GM12878 (cell line): ENCODE data around the gene ZNF496. TPM values are rescaled to one million over a fixed set of nuclear protein-coding genes. Genes with fewer than 3 reads are reported as not detected.

ENCODE experiments used
- ATAC-seq: fragments of 200-7000 bp; cut with Tn5 transposase; 3 replicates; pipeline ENCODE4 v1.9.1; 2020; ENCODE audit warnings: mild to moderate bottlenecking, moderate library complexity
- BruUV-seq: library from RNA; stranded (reverse); fragments of 400-500 nt; replicated peaks from 2 replicates; lab custom pipeline; 2021; lab: Mats Ljungman, UMichigan
- CTCF ChIA-PET: fragments of 300-600 bp; sonication (Branson Sonifier 250); formaldehyde crosslinking; extraction: SDS; loops from one replicate; lab custom pipeline; 2021; ENCODE audit warnings: inconsistent platforms; lab: Yijun Ruan, JAX
- POLR2A ChIA-PET: fragments of 350-600 bp; formaldehyde crosslinking; extraction: SDS; loops from one replicate; lab custom pipeline; 2021; ENCODE audit warnings: inconsistent platforms; lab: Charles Lee
- RAD21 ChIA-PET: fragments of 300-600 bp; sonication (Branson Sonifier 250); formaldehyde crosslinking; loops from one replicate; lab custom pipeline; 2023; ENCODE audit warnings: antibody characterized with exemption; ENCODE audit not compliant: unreplicated experiment; lab: Charles Lee
- SMC1A ChIA-PET: fragments of 300-600 bp; sonication (Branson Sonifier 250); formaldehyde crosslinking; loops from one replicate; lab custom pipeline; 2023; ENCODE audit not compliant: unreplicated experiment, uncharacterized antibody; lab: Charles Lee
- DNase-seq: peaks from one replicate; pipeline ENCODE4 v3.0.0-alpha.2; 2011; ENCODE audit warnings: low read depth, low spot score
- FAIRE-seq: peaks from 3 replicates; lab custom pipeline; 2011; peaks lifted over from hg19 to GRCh38; lab: Jason Lieb, UNC
- H2AFZ ChIP-seq: 2 replicates; pipeline ENCODE4 v1.6.0; 2011; ENCODE audit warnings: low read depth, low read length, control low read depth; ENCODE audit not compliant: control insufficient read depth
- H3K27ac ChIP-seq: 2 replicates; pipeline ENCODE4 v1.5.1; 2011; ENCODE audit warnings: control low read depth; ENCODE audit not compliant: control insufficient read depth, insufficient read depth
- H3K27me3 ChIP-seq, 2 experiments: replicated peaks in 1 of 2; 2 replicates each; pipeline versions ENCODE4 v1.6.0 to v1.6.1; 2011; ENCODE audit warnings: low read length in 1 of 2; ENCODE audit not compliant: control insufficient read depth in 2 of 2, insufficient read depth in 2 of 2
- H3K36me3 ChIP-seq, 2 experiments: 2 replicates each; pipeline ENCODE4 v1.5.1; 2011; ENCODE audit warnings: low read length in 1 of 2; ENCODE audit not compliant: control insufficient read depth in 2 of 2, insufficient read depth in 2 of 2
- H3K4me1 ChIP-seq: 2 replicates; pipeline ENCODE4 v1.6.1; 2011; ENCODE audit warnings: mild to moderate bottlenecking, low read length, moderate library complexity, mixed read lengths; ENCODE audit not compliant: control insufficient read depth, insufficient read depth
- H3K4me2 ChIP-seq: 2 replicates; pipeline ENCODE4 v1.6.0; 2011; ENCODE audit warnings: control low read depth; ENCODE audit not compliant: control insufficient read depth, insufficient read depth
- H3K4me3 ChIP-seq: fragments of 200-600 bp; sonication (generic); 2 replicates; pipeline ENCODE4 v1.5.1; 2016
- H3K79me2 ChIP-seq: 2 replicates; pipeline ENCODE4 v1.6.0; 2011; ENCODE audit warnings: low read length; ENCODE audit not compliant: control insufficient read depth, insufficient read depth
- H3K9ac ChIP-seq: 2 replicates; pipeline ENCODE4 v1.8.0; 2011; ENCODE audit warnings: low read length, control low read depth, mixed read lengths; ENCODE audit not compliant: control insufficient read depth, insufficient read depth
- H3K9me3 ChIP-seq: replicated peaks from 3 replicates; pipeline ENCODE4 v1.5.1; 2011; ENCODE audit warnings: mild to moderate bottlenecking, low read length; ENCODE audit not compliant: control insufficient read depth, insufficient read depth
- H4K20me1 ChIP-seq: 2 replicates; pipeline ENCODE4 v1.6.0; 2011; ENCODE audit not compliant: control insufficient read depth, insufficient read depth
- ATF3 ChIP-seq: IDR thresholded peaks from 2 replicates; pipeline ENCODE4 v1.6.1; 2011; ENCODE audit warnings: low read depth, mild to moderate bottlenecking, low read length, moderate library complexity, borderline replicate concordance; ENCODE audit errors: extremely low read depth
- BCL11A ChIP-seq: IDR thresholded peaks from 2 replicates; pipeline ENCODE4 v1.6.1; 2011; ENCODE audit warnings: low read depth, low read length
- MAX ChIP-seq: IDR thresholded peaks from 2 replicates; pipeline ENCODE4 v1.6.1; 2012; ENCODE audit warnings: low read depth, low read length, improper control_type of control experiment
- PRDM15 ChIP-seq: fragments of 450-650 bp; formaldehyde crosslinking; IDR thresholded peaks from 2 replicates; pipeline ENCODE4 v1.4.0; 2020; ENCODE audit warnings: mild to moderate bottlenecking, moderate library complexity
- ZBED1 ChIP-seq: IDR thresholded peaks from 2 replicates; pipeline ENCODE4 v1.6.1; 2016; ENCODE audit warnings: borderline replicate concordance
- ZBTB4 ChIP-seq: fragments of 450-650 bp; formaldehyde crosslinking; IDR thresholded peaks from 2 replicates; pipeline ENCODE4 v1.4.0; 2022; ENCODE audit warnings: mild to moderate bottlenecking, moderate library complexity
- WGBS: methylation state at CpG from one replicate; pipeline ENCODE4 v1.1.6; 2016; ENCODE audit warnings: low lambda C conversion rate; ENCODE audit not compliant: insufficient replicate concordance, insufficient coverage; ENCODE audit errors: missing lambda C conversion rate; 5-methylcytosine and 5-hydroxymethylcytosine counted together
- in situ Hi-C: fragments of 300-500 bp; cut with MboI; formaldehyde crosslinking; loops from 9 replicates; pipeline ENCODE4 v1.14.3; 2018; ENCODE audit warnings: mixed read lengths
- intact Hi-C: fragments of 100-400 bp; cut with micrococcal nuclease; formaldehyde crosslinking; loops from one replicate; pipeline ENCODE4 v1.14.2; 2022; ENCODE audit not compliant: unreplicated experiment
- polyA plus RNA-seq, 11 experiments: library from polyadenylated mRNA; depleted of rRNA in 4 of 11; unstranded in 6 of 11; stranded (reverse) in 5 of 11; fragments of >200 nt; fragmentation: Nextera tagmentation in 4 of 11; fragmentation: Illumina TruSeq in 1 of 11; extraction: Ambion mirVana in 4 of 11; extraction: Trizol in 1 of 11; gene quantifications; 1 replicate in 1 of 11; 2 replicates in 10 of 11; pipeline versions ENCODE4 v1.2.1 to v1.2.3, GENCODE V29; 2011 to 2016; ENCODE audit warnings: inconsistent platforms in 2 of 11, missing spikeins in 2 of 11, low read depth in 1 of 11
- total RNA-seq, 4 experiments: library from RNA; depleted of rRNA in 3 of 4; stranded (reverse); fragments of >200 nt in 3 of 4; fragmentation: Illumina TruSeq in 1 of 4; extraction: Trizol in 1 of 4; gene quantifications; 2 replicates each; pipeline versions ENCODE4 v1.2.1 to v1.2.3, GENCODE V29; 2013 to 2021

Gene ZNF496
- total and polyA plus RNA-seq, 10 of the 15 experiments (the other 5 are each of a cell fraction or from before 2014, with no cell fraction given), result 1.6 to 26.4 (median 12.5) TPM

- H3K79me2 ChIP-seq, result no peaks in the 10 kb centered on the region
- DNase-seq (no peak), FAIRE-seq (no peak), ATAC-seq (no peak)
- WGBS, result 47% methylated on average over 7 of the region's 7 CpGs
- no peak overlapping the region for H3K4me2 ChIP-seq
- ChIA-PET CTCF (interaction anchor here (0.5 to 1.2 kb wide), 2 partner anchors 67 to 641 kb away, joined by 3 to 4 read pairs; no protein-coding TSS in a partner anchor), SMC1A (no interaction called here), RAD21 (no interaction called here), POLR2A (no interaction called here)
- H3K27ac ChIP-seq, result no peak overlapping the region
- intact Hi-C loops (no loop called here), in situ Hi-C loops (no loop called here)
- no peaks in the 10 kb centered on the region for H3K4me1 ChIP-seq
- no peak overlapping the region for H2AFZ ChIP-seq
- H3K9ac ChIP-seq, result no peak overlapping the region
- no peaks in the 10 kb centered on the region for H3K9me3 ChIP-seq
- no peaks in the 10 kb centered on the region for H3K27me3 ChIP-seq
- BruUV-seq, result no TSS peak
- peaks cover 0 to 4% of the 10 kb centered on the region in 2 experiments; a peak in 2 of 4 replicates for H3K36me3 ChIP-seq
- TF ChIP-seq ATF3 (no peak), PRDM15 (CRISPR knock-in tag) (no peak), ZBED1 (no peak), MAX (no peak), BCL11A (no peak), ZBTB4 (CRISPR knock-in tag) (no peak)
- no peak overlapping the region for H3K4me3 ChIP-seq
- no peaks in the 10 kb centered on the region for H4K20me1 ChIP-seq
These were observed 9.2 kb downstream of the ZNF496 start for GRCh38 chr1:247322442-247322841.
